ENCODE results near the gene GAS7.

Gene GAS7

GRCh38 chr17:10233161-10233560, 34.8 kb upstream of the GAS7 start:
- DNase-seq (ENCODE audit: low read depth in 2 of 2): no peak
- H3K4me3 ChIP-seq (replicated peaks in 1 of 2; ENCODE audit: low read depth in 2 of 2, low read length in 2 of 2): no peak overlapping the region
- no peak for TF ChIP-seq CTCF (IDR thresholded peaks at IDR 0.05; ENCODE audit: low read depth, low read length)

GRCh38 chr17:10229181-10229580, 30.8 kb upstream of the GAS7 start:
- no peak overlapping the region for H3K4me3 ChIP-seq (replicated peaks in 1 of 2; ENCODE audit: low read depth in 2 of 2, low read length in 2 of 2)
- TF ChIP-seq CTCF (IDR thresholded peaks at IDR 0.05; ENCODE audit: low read depth, low read length): no peak
- DNase-seq (ENCODE audit: low read depth in 2 of 2): no peak

GRCh38 chr17:10226930-10227695, 28.7 kb upstream of the GAS7 start:
- peak; percentile 12 to 50 for DNase-seq (ENCODE audit: low read depth in 2 of 2)
- TF ChIP-seq CTCF (IDR thresholded peaks at IDR 0.05; ENCODE audit: low read depth, low read length): peak; percentile 80
- no peak overlapping the region for H3K4me3 ChIP-seq (replicated peaks in 1 of 2; ENCODE audit: low read depth in 2 of 2, low read length in 2 of 2)

- H3K4me3 ChIP-seq (replicated peaks in 1 of 2; ENCODE audit: low read depth in 2 of 2, low read length in 2 of 2): no peak overlapping the region
- no peak for DNase-seq (ENCODE audit: low read depth in 2 of 2)
- TF ChIP-seq CTCF (IDR thresholded peaks at IDR 0.05; ENCODE audit: low read depth, low read length): no peak
Measured at GRCh38 chr17:10224582-10225195, 26.3 kb upstream of the GAS7 start.

- no peak for DNase-seq (ENCODE audit: low read depth in 2 of 2)
- no peak overlapping the region for H3K4me3 ChIP-seq (replicated peaks in 1 of 2; ENCODE audit: low read depth in 2 of 2, low read length in 2 of 2)
- no peak for TF ChIP-seq CTCF (IDR thresholded peaks at IDR 0.05; ENCODE audit: low read depth, low read length)
Measured at GRCh38 chr17:10219193-10219592, 20.8 kb upstream of the GAS7 start.

GRCh38 chr17:10217916-10218315, 19.5 kb upstream of the GAS7 start:
- no peak for TF ChIP-seq CTCF (IDR thresholded peaks at IDR 0.05; ENCODE audit: low read depth, low read length)
- peak in 1 of 2 donors; percentile 57 for DNase-seq (ENCODE audit: low read depth in 2 of 2)
- no peak overlapping the region for H3K4me3 ChIP-seq (replicated peaks in 1 of 2; ENCODE audit: low read depth in 2 of 2, low read length in 2 of 2)
